Gastroesophageal sphincter (tissue), 4 donors: ENCODE data around the gene TNNI3K. TPM values are rescaled to one million over a fixed set of nuclear protein-coding genes. Genes with fewer than 3 reads are reported as not detected.

Source experiments
- ATAC-seq: fragments of 150-250 bp; one replicate; pipeline ENCODE4 v1.9.1; 2016; ENCODE audit warnings: mild to moderate bottlenecking, moderate library complexity
- H3K27ac ChIP-seq, 4 donors: fragments of 200-600 bp; sonication (generic) in 3 of 4; 1 replicate in 3 of 4; 2 replicates in 1 of 4; pipeline ENCODE4 v1.5.1; 2016 to 2019
- H3K27me3 ChIP-seq: fragments of 200-600 bp; sonication (generic); one replicate; pipeline ENCODE4 v1.5.1; 2019
- H3K36me3 ChIP-seq, 2 donors: fragments of 200-600 bp; sonication (generic); one replicate each; pipeline ENCODE4 v1.5.1; 2019; ENCODE audit warnings: control low read depth in 1 of 2
- H3K4me1 ChIP-seq, 3 donors: fragments of 200-600 bp; sonication (generic); 1 replicate in 2 of 3; 2 replicates in 1 of 3; pipeline ENCODE4 v1.5.1; 2016 to 2019; ENCODE audit warnings: control low read depth in 2 of 3
- H3K4me3 ChIP-seq, 2 donors: fragments of 200-600 bp; sonication (generic); one replicate each; pipeline ENCODE4 v1.5.1; 2019; ENCODE audit warnings: mild to moderate bottlenecking in 1 of 2, moderate library complexity in 1 of 2
- H3K9me3 ChIP-seq, 3 donors: fragments of 200-600 bp; sonication (generic); one replicate each; pipeline ENCODE4 v1.5.1; 2017 to 2019; ENCODE audit warnings: control low read depth in 2 of 3
- CTCF ChIP-seq, 4 experiments: fragments of 200-600 bp in 2 of 4; fragments of 450-650 bp in 2 of 4; sonication (generic) in 1 of 4; IDR thresholded peaks; one replicate each; pipeline ENCODE4 v1.5.1; 2017 to 2019; ENCODE audit warnings: antibody characterized with exemption in 4 of 4, mild to moderate bottlenecking in 2 of 4, moderate library complexity in 2 of 4
- EP300 ChIP-seq: sonication (generic); formaldehyde crosslinking; IDR thresholded peaks from one replicate; pipeline ENCODE4 v1.6.1; 2017; ENCODE audit warnings: antibody characterized with exemption, mild to moderate bottlenecking
- POLR2A ChIP-seq, 2 donors: fragments of 450-650 bp; IDR thresholded peaks; one replicate each; pipeline ENCODE4 v1.6.1; 2017; ENCODE audit warnings: antibody characterized with exemption in 2 of 2, mild to moderate bottlenecking in 2 of 2, moderate library complexity in 1 of 2
- POLR2AphosphoS5 ChIP-seq: sonication (generic); formaldehyde crosslinking; IDR thresholded peaks from one replicate; pipeline ENCODE4 v1.6.1; 2017; ENCODE audit warnings: antibody characterized with exemption
- WGBS, 2 donors: methylation state at CpG; one replicate each; pipeline ENCODE4 v1.1.5; 2018; ENCODE audit warnings: low coverage in 1 of 2; 5-methylcytosine and 5-hydroxymethylcytosine counted together
- total RNA-seq, 4 donors: library from RNA; depleted of rRNA; stranded (reverse); fragments of >200 nt; gene quantifications; one replicate each; pipeline ENCODE4 v1.1.0, GENCODE V29; 2016

Gene TNNI3K
- total RNA-seq, 4 donors from 2014 or later = 0.32 to 3.9 (median 2.9) TPM

GRCh38 chr1:74481607-74482006 lies 246.4 kb downstream of the TNNI3K start:
- Histone ChIP-seq H3K27ac (no peak overlapping the region), H3K27me3 (no peaks in the 10 kb centered on the region), H3K4me3 (no peak overlapping the region), H3K9me3 (no peaks in the 10 kb centered on the region), H3K36me3 (no peaks in the 10 kb centered on the region), H3K4me1 (no peaks in the 10 kb centered on the region)
- no peak for ATAC-seq
- TF ChIP-seq EP300 (no peak), POLR2A (IDR thresholded peaks at IDR 0.05) (no peak), POLR2AphosphoS5 (no peak), CTCF (IDR thresholded peaks at IDR 0.05) (no peak)
- 62 to 65% methylated on average over 3 of the region's 3 CpGs for whole genome bisulfite sequencing, 2 donors

GRCh38 chr1:74485622-74486021 lies 250.4 kb downstream of the TNNI3K start:
- ATAC-seq = no peak

GRCh38 chr1:74486036-74486435 lies 250.8 kb downstream of the TNNI3K start:
- WGBS, 2 donors = 64 to 82% methylated on average over 1 of the region's 1 CpG
- Histone ChIP-seq H3K36me3 (no peaks in the 10 kb centered on the region), H3K27ac (no peak overlapping the region), H3K27me3 (no peaks in the 10 kb centered on the region), H3K4me1 (no peaks in the 10 kb centered on the region), H3K9me3 (no peaks in the 10 kb centered on the region), H3K4me3 (no peak overlapping the region)
- no peak for ATAC-seq
- no peak for TF ChIP-seq CTCF (IDR thresholded peaks at IDR 0.05)
- TF ChIP-seq EP300 = no peak
- TF ChIP-seq POLR2A (IDR thresholded peaks at IDR 0.05) = no peak
- no peak for TF ChIP-seq POLR2AphosphoS5

More at GRCh38 chr1:74485622-74486021, 250.4 kb downstream of the TNNI3K start:
- Histone ChIP-seq H3K4me3 (no peak overlapping the region), H3K27ac (no peak overlapping the region), H3K27me3 (no peaks in the 10 kb centered on the region), H3K36me3 (no peaks in the 10 kb centered on the region), H3K9me3 (no peaks in the 10 kb centered on the region), H3K4me1 (no peaks in the 10 kb centered on the region)
- no peak for TF ChIP-seq EP300
- TF ChIP-seq CTCF (IDR thresholded peaks at IDR 0.05) = no peak
- no peak for TF ChIP-seq POLR2AphosphoS5
- no peak for TF ChIP-seq POLR2A (IDR thresholded peaks at IDR 0.05)
- 100% methylated on average over 1 to 2 of the region's 3 CpGs for WGBS, 2 donors

- no peak overlapping the region for H3K4me3 ChIP-seq
- no peak for ATAC-seq
- H3K9me3 ChIP-seq = no peaks in the 10 kb centered on the region
- H3K27me3 ChIP-seq = no peaks in the 10 kb centered on the region
- H3K27ac ChIP-seq = no peak overlapping the region
- H3K4me1 ChIP-seq = no peaks in the 10 kb centered on the region
- H3K36me3 ChIP-seq = no peaks in the 10 kb centered on the region
- no peak for TF ChIP-seq POLR2A (IDR thresholded peaks at IDR 0.05)
Observed at GRCh38 chr1:74496669-74497068, 261.5 kb downstream of the TNNI3K start.

GRCh38 chr1:74498901-74499300 lies 263.7 kb downstream of the TNNI3K start:
- 89 to 97% methylated on average over 3 of the region's 3 CpGs for WGBS, 2 donors
- Histone ChIP-seq H3K27me3 (no peaks in the 10 kb centered on the region), H3K36me3 (no peaks in the 10 kb centered on the region), H3K4me1 (no peaks in the 10 kb centered on the region), H3K9me3 (no peaks in the 10 kb centered on the region), H3K27ac (no peak overlapping the region), H3K4me3 (no peak overlapping the region)
- no peak for TF ChIP-seq CTCF (IDR thresholded peaks at IDR 0.05)
- no peak for ATAC-seq

GRCh38 chr1:74502432-74502831 lies 267.2 kb downstream of the TNNI3K start:
- TF ChIP-seq POLR2A (IDR thresholded peaks at IDR 0.05) (no peak), EP300 (no peak), CTCF (IDR thresholded peaks at IDR 0.05) (no peak), POLR2AphosphoS5 (no peak)
- no peaks in the 10 kb centered on the region for H3K27me3 ChIP-seq
- WGBS, 2 donors = 11 to 17% methylated on average over 3 of the region's 4 CpGs
- no peaks in the 10 kb centered on the region for H3K36me3 ChIP-seq
- H3K4me1 ChIP-seq = peaks cover 0 to 6% (median 0%) of the 10 kb centered on the region in 3 donors
- no peaks in the 10 kb centered on the region for H3K9me3 ChIP-seq
- H3K4me3 ChIP-seq = no peak overlapping the region
- H3K27ac ChIP-seq = no peak overlapping the region
- no peak for ATAC-seq
